ENCODE results near the gene MCU. TPM values are rescaled to one million over a fixed set of nuclear protein-coding genes. Genes with fewer than 3 reads are reported as not detected.
"Not testable (repeated sequence)": the region's sequence is repeated elsewhere in the genome, so short reads cannot be mapped to it uniquely, and the experiment has no call there.

Gene MCU
- total and polyA plus RNA-seq, 2 of the 4 experiments (the other 2 are of a cell fraction): 36.2 to 36.7 TPM

DNA sequence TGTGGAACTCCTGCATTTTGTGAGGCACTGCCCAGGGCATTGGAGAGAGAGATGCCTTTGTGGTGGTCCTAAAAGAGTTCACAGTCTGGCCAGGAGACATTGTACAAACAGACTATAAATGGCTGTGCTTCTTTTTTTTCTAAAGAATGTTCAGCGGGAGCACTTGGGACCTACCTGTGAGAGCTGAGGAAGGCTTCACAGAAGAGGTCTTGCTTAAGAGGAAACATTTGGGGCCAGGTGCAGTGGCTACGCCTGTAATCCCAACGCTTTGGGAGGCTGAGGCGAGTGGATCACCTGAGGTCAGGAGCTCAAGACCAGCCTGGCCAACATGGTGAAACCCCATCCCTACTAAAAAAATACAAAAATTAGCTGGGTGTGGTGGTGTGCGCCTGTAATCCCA is 10.5 kb downstream of the MCU start:
- H4K8ac ChIP-seq (ENCODE audit: low read depth in 2 of 2, low read length in 2 of 2); H3K36me3 ChIP-seq (ENCODE audit: control insufficient read depth, insufficient read depth, low read length); H3K9me1 ChIP-seq (ENCODE audit: insufficient read depth, low read length); H2AK9ac ChIP-seq (replicated peaks; ENCODE audit: low read depth, low read length, poor library complexity); H3K23ac ChIP-seq (ENCODE audit: low read depth, low read length); intact Hi-C loops (cut with micrococcal nuclease); H3K14ac ChIP-seq (replicated peaks; ENCODE audit: low read depth, low read length); BruUV-seq (replicated peaks); H4K91ac ChIP-seq (ENCODE audit: insufficient read depth, low read depth, low read length); H4K5ac ChIP-seq (ENCODE audit: low read depth, low read length); H3K4ac ChIP-seq (ENCODE audit: low read depth, low read length); H3K4me2 ChIP-seq (ENCODE audit: low read depth, low read length); H2AK5ac ChIP-seq (ENCODE audit: low read depth, low read length); H3K4me1 ChIP-seq (ENCODE audit: control insufficient read depth, insufficient read depth, low read length); H3K4me3 ChIP-seq (ENCODE audit: insufficient read depth, low read depth, low read length); H2BK15ac ChIP-seq (ENCODE audit: low read depth, low read length); DNase-seq; H3K27ac ChIP-seq (ENCODE audit: insufficient read depth, low read length); H3K27me3 ChIP-seq (ENCODE audit: control insufficient read depth, insufficient read depth, low read length); in situ Hi-C loops (cut with MboI; ENCODE audit: low sequenced_read_pairs); H3K9ac ChIP-seq (ENCODE audit: low read depth, low read length); H2BK120ac ChIP-seq (ENCODE audit: low read depth, low read length); dilution Hi-C loops (cut with HindIII; ENCODE audit: low sequenced_read_pairs, unreplicated experiment); H3K18ac ChIP-seq (ENCODE audit: low read depth, low read length); ATAC-seq (ENCODE audit: low read depth); H2AFZ ChIP-seq (replicated peaks; ENCODE audit: low read length, poor library complexity); H2BK5ac ChIP-seq (ENCODE audit: low read depth, low read length, poor library complexity, severe bottlenecking); H3K56ac ChIP-seq (ENCODE audit: extremely low read depth, insufficient read depth, low read length); H3K9me3 ChIP-seq (ENCODE audit: control insufficient read depth, insufficient read depth, low read length); POLR2A ChIA-PET (ENCODE audit: unreplicated experiment): not testable (repeated sequence)
- Histone ChIP-seq H2BK20ac (ENCODE audit: low read depth, low read length) (0 out of 2 replicates have a peak overlapping the region, but pooled peaks have one; percentile 10), H3K79me1 (ENCODE audit: low read depth in 1 of 2, low read length in 2 of 2) (peaks cover 18 to 67% of the 10 kb centered on the region in 2 experiments), H4K20me1 (ENCODE audit: insufficient read depth, low read length) (peaks cover 14% of the 10 kb centered on the region)
- CTCF ChIA-PET: interaction anchor here (1.5 kb wide), 1 partner anchor 132 kb away, joined by 8 read pairs; no protein-coding TSS in a partner anchor
- no CpG with 5 or more reads among the region's 5 CpGs for WGBS, 2 experiments (ENCODE audit: extremely low coverage in 2 of 2, insufficient read length in 1 of 2)

Measured in IMR-90 (cell line).